MCF 10A (cell line): Measurements from ENCODE around the gene DPP3. TPM values are rescaled to one million over a fixed set of nuclear protein-coding genes. Genes with fewer than 3 reads are reported as not detected.

Experiments
- BruUV-seq: library from RNA; stranded (reverse); fragments of 400-500 nt; replicated peaks from 2 replicates; lab custom pipeline; 2021; lab: Mats Ljungman, UMichigan
- CTCF ChIA-PET: fragments of 300-600 bp; sonication (Branson Sonifier 250); formaldehyde crosslinking; extraction: SDS; loops from one replicate; lab custom pipeline; 2021; ENCODE audit warnings: antibody characterized with exemption, inconsistent platforms; lab: Yijun Ruan, JAX
- POLR2A ChIA-PET: fragments of 300-600, 350-650 bp; sonication (Branson Sonifier 250); formaldehyde crosslinking; extraction: SDS; loops from one replicate; lab custom pipeline; 2020; ENCODE audit warnings: antibody characterized with exemption, inconsistent platforms; lab: Yijun Ruan, JAX
- DNase-seq: peaks from one replicate; pipeline ENCODE4 v3.0.0-alpha.2; 2018; ENCODE audit not compliant: unreplicated experiment
- H3K27ac Mint-ChIP-seq: one replicate; pipeline ENCODE4 v1.8.0; 2022; ENCODE audit warnings: mild to moderate bottlenecking, low read depth, mixed read lengths; ENCODE audit not compliant: unreplicated experiment
- H3K27me3 Mint-ChIP-seq: one replicate; pipeline ENCODE4 v1.8.0; 2022; ENCODE audit warnings: mixed read lengths; ENCODE audit not compliant: insufficient read depth, unreplicated experiment
- H3K36me3 Mint-ChIP-seq: one replicate; pipeline ENCODE4 v1.8.0; 2022; ENCODE audit warnings: mild to moderate bottlenecking, moderate library complexity, mixed read lengths; ENCODE audit not compliant: insufficient read depth, unreplicated experiment
- H3K4me1 Mint-ChIP-seq: one replicate; pipeline ENCODE4 v1.8.0; 2022; ENCODE audit warnings: mixed read lengths; ENCODE audit not compliant: insufficient read depth, unreplicated experiment
- H3K4me3 Mint-ChIP-seq: one replicate; pipeline ENCODE4 v1.8.0; 2022; ENCODE audit warnings: mild to moderate bottlenecking, moderate library complexity, mixed read lengths; ENCODE audit not compliant: unreplicated experiment
- H3K9me3 Mint-ChIP-seq: one replicate; pipeline ENCODE4 v1.8.0; 2022; ENCODE audit warnings: mixed read lengths; ENCODE audit not compliant: unreplicated experiment
- CTCF ChIP-seq: fragments of 200-600 bp; IDR thresholded peaks from one replicate; pipeline ENCODE4 v1.8.0; 2022; ENCODE audit warnings: antibody characterized with exemption, mild to moderate bottlenecking; ENCODE audit not compliant: unreplicated experiment
- intact Hi-C: fragments of 100-400 bp; cut with micrococcal nuclease; formaldehyde crosslinking; loops from 2 replicates; pipeline ENCODE4 v1.14.1; 2022
- total RNA-seq: library from RNA; stranded (reverse); gene quantifications from 2 replicates; pipeline ENCODE4 v1.2.3, GENCODE V29; 2022

Gene DPP3
- total RNA-seq, 1 experiment from 2014 or later: 40.9 TPM

DNA sequence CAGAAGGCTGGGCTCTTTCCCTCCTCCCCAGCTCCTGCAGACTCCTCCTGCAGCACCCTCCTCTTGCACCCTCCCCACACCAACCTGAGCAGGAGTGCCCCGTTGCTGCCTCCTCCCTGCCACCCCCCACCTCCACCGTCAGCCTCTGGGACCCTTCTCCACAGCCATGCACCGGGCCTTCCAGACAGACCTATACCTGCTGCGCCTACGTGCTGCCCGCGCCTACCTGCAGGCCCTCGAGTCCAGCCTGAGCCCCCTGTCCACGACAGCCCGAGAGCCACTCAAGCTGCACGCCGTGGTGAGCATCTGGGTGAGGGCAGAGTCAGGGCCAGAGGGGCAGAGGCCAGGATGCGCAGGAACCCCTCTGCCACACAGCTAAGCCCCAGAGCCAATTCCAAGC, 49.4 kb downstream of the DPP3 start:
- CTCF ChIA-PET: no interaction called here
- H3K27me3 Mint-ChIP-seq: no peaks in the 10 kb centered on the region

DNA sequence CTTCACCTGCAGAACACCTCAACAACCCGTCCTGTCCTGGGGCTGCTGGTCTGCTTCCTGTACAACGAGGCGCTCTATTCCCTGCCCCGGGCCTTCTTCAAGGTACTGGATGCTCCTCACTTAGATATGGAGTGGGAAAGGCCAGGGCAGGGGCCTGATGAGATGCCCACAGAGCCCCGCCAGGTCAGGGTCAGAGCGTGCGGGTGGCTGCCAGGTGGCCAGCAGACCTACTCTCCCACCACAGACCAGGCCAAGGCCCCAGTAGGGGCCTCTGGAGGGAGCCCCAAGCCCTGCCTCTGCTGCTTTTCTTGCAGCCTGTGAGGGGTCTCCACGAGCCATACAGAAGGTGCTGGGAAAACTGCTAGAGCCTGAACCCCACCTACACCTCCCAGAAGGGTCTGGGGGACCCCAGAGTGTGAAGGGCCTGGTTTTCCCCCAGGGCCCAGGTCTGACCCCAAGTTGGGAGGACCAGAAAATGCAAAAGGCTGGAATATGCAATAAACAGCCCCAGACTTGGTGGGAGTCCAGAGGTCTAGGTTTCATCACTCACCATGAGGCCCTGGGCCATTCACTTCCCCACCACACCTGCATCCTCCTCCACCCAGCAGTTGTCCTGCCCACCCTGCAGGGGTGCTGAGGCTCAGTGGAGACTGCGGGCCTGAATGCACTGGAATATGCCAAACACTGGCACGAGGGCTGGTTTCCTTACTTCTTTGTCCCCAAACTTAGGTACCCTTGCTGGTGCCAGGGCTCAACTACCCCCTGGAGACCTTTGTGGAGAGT, 50.9 kb downstream of the DPP3 start:
- H3K4me3 Mint-ChIP-seq: no peak overlapping the region
- H3K4me1 Mint-ChIP-seq: no peaks in the 10 kb centered on the region
- no peaks in the 10 kb centered on the region for H3K27me3 Mint-ChIP-seq
- POLR2A ChIA-PET: no interaction called here
- intact Hi-C loops: no loop called here
- CTCF ChIA-PET: no interaction called here
- no peak overlapping the region for H3K27ac Mint-ChIP-seq
- H3K9me3 Mint-ChIP-seq: no peaks in the 10 kb centered on the region
- no peak for DNase-seq
- BruUV-seq: no TSS peak
- peaks cover 19% of the 10 kb centered on the region for H3K36me3 Mint-ChIP-seq
- TF ChIP-seq CTCF: no peak

More for the DNA sequence above, 49.4 kb downstream of the DPP3 start:
- intact Hi-C loops: no loop called here
- H3K36me3 Mint-ChIP-seq: peaks cover 11% of the 10 kb centered on the region
- no peak for DNase-seq
- no TSS peak for BruUV-seq
- H3K27ac Mint-ChIP-seq: no peak overlapping the region
- no peak for TF ChIP-seq CTCF
- no peak overlapping the region for H3K4me3 Mint-ChIP-seq
- no peaks in the 10 kb centered on the region for H3K9me3 Mint-ChIP-seq
- POLR2A ChIA-PET: interaction anchor here (0.5 to 1.0 kb wide), 3 partner anchors 9 to 50 kb away, joined by 3 to 6 read pairs (median 4); partner anchors contain the start of gene DPP3
- no peaks in the 10 kb centered on the region for H3K4me1 Mint-ChIP-seq

GRCh38 chr11:66531841-66532240, 51.6 kb downstream of the DPP3 start:
- TF ChIP-seq CTCF: no peak
- H3K27ac Mint-ChIP-seq: no peak overlapping the region
- no peaks in the 10 kb centered on the region for H3K9me3 Mint-ChIP-seq
- H3K4me3 Mint-ChIP-seq: no peak overlapping the region
- no peaks in the 10 kb centered on the region for H3K4me1 Mint-ChIP-seq
- no TSS peak for BruUV-seq
- H3K27me3 Mint-ChIP-seq: no peaks in the 10 kb centered on the region
- POLR2A ChIA-PET: interaction anchor here (0.9 to 1.9 kb wide), 2 partner anchors 14 to 36 kb away, joined by 3 to 6 read pairs; partner anchors contain the start of gene ZDHHC24
- DNase-seq: no peak
- intact Hi-C loops: no loop called here
- CTCF ChIA-PET: interaction anchor here (0.8 kb wide), 1 partner anchor 146 kb away, joined by 3 read pairs; the partner anchor contains the start of gene RBM4B
- peaks cover 22% of the 10 kb centered on the region for H3K36me3 Mint-ChIP-seq

- no peak for DNase-seq
- Mint-ChIP-seq H3K4me1 (no peaks in the 10 kb centered on the region), H3K27me3 (no peaks in the 10 kb centered on the region), H3K4me3 (no peak overlapping the region), H3K27ac (no peak overlapping the region), H3K36me3 (peaks cover 22% of the 10 kb centered on the region), H3K9me3 (no peaks in the 10 kb centered on the region)
- ChIA-PET POLR2A (interaction anchor here (0.7 to 1.9 kb wide), 4 partner anchors 13 to 126 kb away, joined by 3 to 6 read pairs (median 3); partner anchors contain the start of gene ZDHHC24), CTCF (interaction anchor here (0.7 to 0.9 kb wide), 3 partner anchors 14 to 145 kb away, joined by 3 to 4 read pairs (median 3); partner anchors contain the start of gene RBM4B)
- BruUV-seq: no TSS peak
- intact Hi-C loops: no loop called here
- no peak for TF ChIP-seq CTCF
These were observed 52.5 kb downstream of the DPP3 start for GRCh38 chr11:66532784-66533183.
